Endothelial cell of umbilical vein (primary cell): ENCODE measurements around the gene NOTCH2. TPM values are rescaled to one million over a fixed set of nuclear protein-coding genes. Genes with fewer than 3 reads are reported as not detected.

Experiments used
- BruUV-seq: library from RNA; stranded (reverse); fragments of 400-500 nt; replicated peaks from 2 replicates; lab custom pipeline; 2021; lab: Mats Ljungman, UMichigan
- CTCF ChIA-PET: fragments of 300-600, 350-600 bp; sonication (Branson Sonifier 250); formaldehyde crosslinking; loops from one replicate; lab custom pipeline; 2021; ENCODE audit warnings: antibody characterized with exemption, inconsistent platforms; lab: Charles Lee
- POLR2A ChIA-PET: fragments of 300-600, 350-600 bp; sonication (Branson Sonifier 250); formaldehyde crosslinking; loops from one replicate; lab custom pipeline; 2021; ENCODE audit warnings: antibody characterized with exemption, inconsistent platforms; lab: Charles Lee
- DNase-seq: peaks from one replicate; pipeline ENCODE4 v3.0.0-alpha.2; 2011; ENCODE audit warnings: low read depth, low spot score
- FAIRE-seq: peaks from 2 replicates; lab custom pipeline; 2011; peaks lifted over from hg19 to GRCh38; lab: Jason Lieb, UNC
- H2AFZ ChIP-seq: 2 replicates; pipeline ENCODE4 v1.6.0; 2012; ENCODE audit warnings: low read depth, low read length, control low read depth, inconsistent platforms
- H3K27ac ChIP-seq: 2 replicates; pipeline ENCODE4 v1.5.1; 2011; ENCODE audit warnings: low read depth, mild to moderate bottlenecking, control low read depth, low read length, moderate library complexity; ENCODE audit not compliant: insufficient read depth
- H3K27me3 ChIP-seq, 2 experiments: 2 replicates each; pipeline versions ENCODE4 v1.6.0 to v1.6.1; 2011; ENCODE audit warnings: low read length in 2 of 2, mixed read lengths in 1 of 2; ENCODE audit not compliant: control insufficient read depth in 2 of 2, insufficient read depth in 2 of 2
- H3K36me3 ChIP-seq, 2 experiments: 2 replicates in 1 of 2; 3 replicates in 1 of 2; pipeline ENCODE4 v1.5.1; 2011; ENCODE audit warnings: low read length in 2 of 2, mild to moderate bottlenecking in 1 of 2, moderate library complexity in 1 of 2; ENCODE audit not compliant: control insufficient read depth in 2 of 2, insufficient read depth in 2 of 2; ENCODE audit errors: extremely low read depth in 1 of 2
- H3K4me1 ChIP-seq: 3 replicates; pipeline ENCODE4 v1.5.1; 2011; ENCODE audit warnings: mild to moderate bottlenecking, low read length; ENCODE audit not compliant: control insufficient read depth, insufficient read depth; ENCODE audit errors: extremely low read depth
- H3K4me2 ChIP-seq: 2 replicates; pipeline ENCODE4 v1.6.1; 2011; ENCODE audit warnings: low read length, control low read depth, mixed read lengths; ENCODE audit not compliant: insufficient read depth
- H3K4me3 ChIP-seq, 3 experiments: fragments of 200-600 bp in 1 of 3; sonication (generic), shearing (Covaris generic) in 1 of 3; replicated peaks in 1 of 3; 2 replicates each; pipeline ENCODE4 v1.5.1; 2011 to 2016; ENCODE audit warnings: control low read depth in 3 of 3, low read length in 3 of 3, mild to moderate bottlenecking in 2 of 3, inconsistent platforms in 1 of 3, low read depth in 1 of 3, moderate library complexity in 1 of 3; ENCODE audit not compliant: insufficient read depth in 1 of 3
- H3K79me2 ChIP-seq: 2 replicates; pipeline ENCODE4 v1.6.0; 2012; ENCODE audit warnings: low read length, inconsistent platforms; ENCODE audit not compliant: control insufficient read depth, insufficient read depth
- H3K9ac ChIP-seq: replicated peaks from 2 replicates; pipeline ENCODE3; 2011; ENCODE audit warnings: low read length, control low read depth; ENCODE audit not compliant: insufficient read depth; ENCODE audit errors: extremely low read depth
- H3K9me1 ChIP-seq: replicated peaks from 3 replicates; pipeline ENCODE4 v1.6.0; 2011; ENCODE audit warnings: mild to moderate bottlenecking, low read length; ENCODE audit not compliant: control insufficient read depth, insufficient read depth; ENCODE audit errors: extremely low read depth
- H3K9me3 ChIP-seq: replicated peaks from 2 replicates; pipeline ENCODE4 v1.5.1; 2012; ENCODE audit warnings: low read length, inconsistent platforms; ENCODE audit not compliant: control insufficient read depth, insufficient read depth
- H4K20me1 ChIP-seq: replicated peaks from 2 replicates; pipeline ENCODE3; 2011; ENCODE audit warnings: mild to moderate bottlenecking, low read length; ENCODE audit not compliant: control insufficient read depth, insufficient read depth; ENCODE audit errors: extremely low read depth
- CTCF ChIP-seq, 2 donors: IDR thresholded peaks; 1 replicate in 1 of 2; 2 replicates in 1 of 2; pipeline ENCODE4 v1.5.1; 2011; ENCODE audit warnings: low read length in 2 of 2, mild to moderate bottlenecking in 2 of 2, moderate library complexity in 2 of 2, control low read depth in 1 of 2, inconsistent platforms in 1 of 2, low read depth in 1 of 2; ENCODE audit not compliant: insufficient read depth in 1 of 2; ENCODE audit errors: extremely low read depth in 1 of 2
- EZH2 ChIP-seq: IDR thresholded peaks from 2 replicates; pipeline ENCODE4 v1.6.1; 2012; ENCODE audit warnings: borderline replicate concordance, low read depth, mild to moderate bottlenecking, moderate library complexity, low read length, inconsistent platforms; ENCODE audit not compliant: severe bottlenecking
- FOS ChIP-seq: IDR thresholded peaks from 2 replicates; pipeline ENCODE4 v1.6.1; 2011; ENCODE audit warnings: mild to moderate bottlenecking, low read length, moderate library complexity, borderline replicate concordance; ENCODE audit not compliant: insufficient read depth
- GATA2 ChIP-seq: IDR thresholded peaks from 2 replicates; pipeline ENCODE4 v1.7.0; 2011; ENCODE audit warnings: low read depth, mild to moderate bottlenecking, moderate library complexity, mixed read lengths, low read length; ENCODE audit not compliant: insufficient read length, insufficient read depth
- JUN ChIP-seq: IDR thresholded peaks from 2 replicates; pipeline ENCODE4 v1.6.1; 2011; ENCODE audit warnings: borderline replicate concordance, low read depth; ENCODE audit not compliant: insufficient read length, insufficient read depth
- MAX ChIP-seq: IDR thresholded peaks from 2 replicates; pipeline ENCODE4 v1.6.1; 2011; ENCODE audit not compliant: insufficient read depth, insufficient read length
- MYC ChIP-seq: IDR thresholded peaks from one replicate; pipeline ENCODE4 v1.6.1; 2011; ENCODE audit warnings: mild to moderate bottlenecking, low read depth, low read length
- POLR2A ChIP-seq: IDR thresholded peaks from 2 replicates; pipeline ENCODE4 v1.6.1; 2012; ENCODE audit warnings: low read depth, mild to moderate bottlenecking, control low read depth, low read length
- POLR2AphosphoS5 ChIP-seq: IDR thresholded peaks from 2 replicates; pipeline ENCODE4 v1.6.1; 2012; ENCODE audit warnings: low read depth, mild to moderate bottlenecking, control low read depth, low read length, moderate library complexity; ENCODE audit not compliant: insufficient read depth
- dilution Hi-C: fragments of 300-500 bp; cut with MboI; formaldehyde crosslinking; loops from one replicate; pipeline ENCODE4 v1.15.0; 2019; ENCODE audit warnings: low sequenced_read_pairs; ENCODE audit not compliant: extremely low pct_ligation_motif_present
- intact Hi-C: fragments of 100-400 bp; cut with micrococcal nuclease; formaldehyde crosslinking; loops from one replicate; pipeline ENCODE4 v1.10.0; 2022
- polyA plus RNA-seq, 4 experiments: library from polyadenylated mRNA; depleted of rRNA in 3 of 4; stranded (reverse) in 3 of 4; unstranded in 1 of 4; fragments of >200 nt; gene quantifications; 2 replicates each; pipeline versions ENCODE4 v1.2.1 to v1.2.3, GENCODE V29; 2011 to 2012; ENCODE audit warnings: missing spikeins in 1 of 4
- total RNA-seq: library from RNA; stranded (reverse); gene quantifications from 2 replicates; pipeline ENCODE4 v1.2.3, GENCODE V29; 2021

The NOTCH2 gene
- total and polyA plus RNA-seq, 2 donors (not counting 3 experiments of a cell fraction or from before 2014, with no cell fraction given): 14.3 to 49.1 TPM

GRCh38 chr1:119924948-119925898, 144.2 kb downstream of the NOTCH2 start:
- dilution Hi-C loops: no loop called here
- FAIRE-seq: no peak

More at GRCh38 chr1:119924948-119925898, 144.2 kb downstream of the NOTCH2 start:
- Histone ChIP-seq H3K27me3 (no peaks in the 10 kb centered on the region), H3K9ac (no peak overlapping the region), H2AFZ (no peak overlapping the region), H3K4me3 (no peak overlapping the region), H3K9me3 (no peaks in the 10 kb centered on the region), H3K36me3 (peaks cover 0 to 5% of the 10 kb centered on the region in 2 experiments), H3K4me2 (no peak overlapping the region), H3K4me1 (no peaks in the 10 kb centered on the region), H3K27ac (no peak overlapping the region), H3K79me2 (no peaks in the 10 kb centered on the region), H4K20me1 (no peaks in the 10 kb centered on the region), H3K9me1 (no peaks in the 10 kb centered on the region)
- DNase-seq: no peak
- CTCF ChIA-PET: interaction anchor here (0.6 to 1.1 kb wide), 3 partner anchors 10 to 25 kb away, joined by 3 to 4 read pairs (median 4); no protein-coding TSS in a partner anchor
- intact Hi-C loops: no loop called here
- POLR2A ChIA-PET: no interaction called here
- BruUV-seq: no TSS peak
- TF ChIP-seq POLR2AphosphoS5 (no peak), EZH2 (no peak), MAX (no peak), MYC (no peak), GATA2 (no peak), CTCF (IDR thresholded peaks at IDR 0.05; ENCODE audit: extremely low read depth in 1 of 2, insufficient read depth in 1 of 2, low read depth in 1 of 2, low read length in 2 of 2) (no peak), POLR2A (no peak), JUN (no peak), FOS (no peak)
